Neuronal stem cell (in vitro differentiated cells): ENCODE results near the gene SCN8A.

Experiments used
- DNase-seq: peaks from one replicate; pipeline ENCODE4 v3.0.0-alpha.2; 2013; ENCODE audit warnings: low spot score
- H2AFZ ChIP-seq: one replicate; pipeline ENCODE4 v1.6.1; 2013; ENCODE audit warnings: mild to moderate bottlenecking, low read length, inconsistent platforms
- H2AK5ac ChIP-seq: 2 replicates; pipeline ENCODE4 v1.6.1; 2013; ENCODE audit warnings: low read depth, mild to moderate bottlenecking, inconsistent platforms, low read length, moderate library complexity, mixed read lengths
- H2BK120ac ChIP-seq: 2 replicates; pipeline ENCODE4 v1.6.1; 2013; ENCODE audit warnings: low read depth, mild to moderate bottlenecking, inconsistent platforms, low read length, moderate library complexity, mixed read lengths
- H2BK12ac ChIP-seq: one replicate; pipeline ENCODE4 v1.6.1; 2013; ENCODE audit warnings: low read length, inconsistent platforms
- H2BK15ac ChIP-seq: 2 replicates; pipeline ENCODE4 v1.6.1; 2013; ENCODE audit warnings: mild to moderate bottlenecking, low read length, inconsistent platforms, mixed read lengths
- H2BK5ac ChIP-seq: one replicate; pipeline ENCODE4 v1.6.1; 2013; ENCODE audit warnings: inconsistent platforms, mild to moderate bottlenecking, low read length, moderate library complexity
- H3K14ac ChIP-seq: one replicate; pipeline ENCODE4 v1.6.1; 2013; ENCODE audit warnings: low read length, inconsistent platforms
- H3K18ac ChIP-seq: 2 replicates; pipeline ENCODE4 v1.6.1; 2013; ENCODE audit warnings: low read length, inconsistent platforms
- H3K23ac ChIP-seq: 2 replicates; pipeline ENCODE4 v1.6.1; 2013; ENCODE audit warnings: low read depth, mild to moderate bottlenecking, mixed read lengths, low read length, inconsistent platforms; ENCODE audit not compliant: poor library complexity
- H3K27ac ChIP-seq: replicated peaks from 3 replicates; pipeline ENCODE4 v1.5.1; 2013; ENCODE audit warnings: low read length, inconsistent platforms
- H3K27me3 ChIP-seq, 3 experiments: 2 replicates each; pipeline ENCODE4 v1.6.1; 2013; ENCODE audit warnings: low read length in 3 of 3, mild to moderate bottlenecking in 2 of 3, inconsistent platforms in 1 of 3, low read depth in 1 of 3, mixed read lengths in 1 of 3, moderate library complexity in 1 of 3; ENCODE audit not compliant: control insufficient read depth in 3 of 3, insufficient read depth in 3 of 3
- H3K36me3 ChIP-seq, 2 donors: replicated peaks in 1 of 2; 2 replicates each; pipeline ENCODE4 v1.6.1; 2013; ENCODE audit warnings: low read length in 2 of 2; ENCODE audit not compliant: control insufficient read depth in 2 of 2, insufficient read depth in 2 of 2
- H3K4ac ChIP-seq: 2 replicates; pipeline ENCODE4 v1.6.1; 2013; ENCODE audit warnings: inconsistent platforms, mild to moderate bottlenecking, low read length, moderate library complexity
- H3K4me1 ChIP-seq, 2 donors: 1 replicate in 1 of 2; 2 replicates in 1 of 2; pipeline ENCODE4 v1.6.1; 2013; ENCODE audit warnings: low read length in 2 of 2, low read depth in 1 of 2; ENCODE audit not compliant: control insufficient read depth in 2 of 2, insufficient read depth in 1 of 2
- H3K4me2 ChIP-seq: one replicate; pipeline ENCODE4 v1.6.1; 2013; ENCODE audit warnings: mild to moderate bottlenecking, low read length, inconsistent platforms; ENCODE audit not compliant: insufficient read depth, poor library complexity, severe bottlenecking
- H3K4me3 ChIP-seq, 2 donors: 2 replicates each; pipeline ENCODE4 v1.5.1; 2013; ENCODE audit warnings: low read length in 2 of 2, mild to moderate bottlenecking in 2 of 2, inconsistent platforms in 1 of 2, moderate library complexity in 1 of 2
- H3K79me1 ChIP-seq: one replicate; pipeline ENCODE4 v1.6.1; 2013; ENCODE audit warnings: low read depth, mild to moderate bottlenecking, inconsistent platforms, low read length, moderate library complexity
- H3K9ac ChIP-seq: one replicate; pipeline ENCODE4 v1.6.1; 2013; ENCODE audit warnings: mild to moderate bottlenecking, low read depth, low read length, inconsistent platforms; ENCODE audit not compliant: poor library complexity
- H3K9me3 ChIP-seq, 2 donors: replicated peaks in 1 of 2; 2 replicates each; pipeline versions ENCODE3 to v1.6.1; 2013; ENCODE audit warnings: low read length in 2 of 2, mild to moderate bottlenecking in 2 of 2, inconsistent platforms in 1 of 2, low read depth in 1 of 2, mixed read lengths in 1 of 2, moderate library complexity in 1 of 2; ENCODE audit not compliant: control insufficient read depth in 2 of 2, insufficient read depth in 1 of 2
- H4K8ac ChIP-seq: one replicate; pipeline ENCODE4 v1.6.1; 2013; ENCODE audit warnings: low read depth, mild to moderate bottlenecking, inconsistent platforms, low read length, moderate library complexity
- H4K91ac ChIP-seq: one replicate; pipeline ENCODE4 v1.6.1; 2013; ENCODE audit warnings: low read length, low read depth, mild to moderate bottlenecking, inconsistent platforms; ENCODE audit not compliant: poor library complexity
- WGBS, 2 donors: extraction: QIAGEN DNeasy Blood & Tissue Kit; methylation state at CpG; one replicate each; pipeline ENCODE4 v1.1.7; 2013; ENCODE audit warnings: missing lambda C conversion rate in 2 of 2, mixed read lengths in 1 of 2; ENCODE audit not compliant: insufficient read length in 2 of 2, insufficient replicate concordance in 1 of 2; ENCODE audit errors: extremely low coverage in 2 of 2; 5-methylcytosine and 5-hydroxymethylcytosine counted together

Gene SCN8A

DNA sequence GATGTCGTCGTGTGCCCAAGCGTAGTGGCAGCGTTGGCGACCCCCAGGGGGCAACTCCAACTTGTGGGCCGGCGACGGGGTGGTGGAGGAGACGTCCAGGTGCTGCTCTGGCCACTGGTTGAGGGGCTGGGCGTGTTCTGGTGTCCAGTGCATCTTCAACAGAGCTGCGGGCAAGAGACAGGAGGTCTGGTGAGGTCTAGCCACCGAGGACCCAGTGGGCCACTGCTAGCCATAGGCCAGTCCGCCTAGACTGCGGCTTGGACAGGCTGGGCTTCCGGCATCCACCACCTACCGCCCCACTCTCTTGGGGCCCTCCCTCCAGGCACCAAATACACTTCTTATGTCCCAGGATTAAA lies 231.2 kb downstream of the SCN8A start:
- H3K27me3 ChIP-seq, result peaks cover 0 to 5% (median 0%) of the 10 kb centered on the region in 3 experiments
- no peak overlapping the region for H3K9ac ChIP-seq
- H3K4me2 ChIP-seq, result no peak overlapping the region
- no peak overlapping the region for H4K8ac ChIP-seq
- no peak overlapping the region for H3K4me3 ChIP-seq
- no peak overlapping the region for H2BK120ac ChIP-seq
- no peak overlapping the region for H2AFZ ChIP-seq
- peaks cover 0 to 7% of the 10 kb centered on the region in 2 donors for H3K4me1 ChIP-seq
- H3K18ac ChIP-seq, result peak overlapping the region; percentile 46
- H4K91ac ChIP-seq, result no peak overlapping the region
- no CpG with 5 or more reads among the region's 16 CpGs for WGBS, 2 donors
- peak overlapping the region; percentile 83 for H3K23ac ChIP-seq
- H3K27ac ChIP-seq, result no peak overlapping the region
- no peak overlapping the region for H2BK12ac ChIP-seq
- no peak overlapping the region for H3K14ac ChIP-seq
- H2BK5ac ChIP-seq, result no peak overlapping the region
- H3K36me3 ChIP-seq, result peaks cover 3 to 45% of the 10 kb centered on the region in 2 donors
- H3K4ac ChIP-seq, result no peak overlapping the region
- peaks cover 5% of the 10 kb centered on the region for H3K79me1 ChIP-seq
- H2BK15ac ChIP-seq, result no peak overlapping the region
- H2AK5ac ChIP-seq, result peak overlapping the region; percentile 39
- no peaks in the 10 kb centered on the region for H3K9me3 ChIP-seq
- no peak for DNase-seq

DNA sequence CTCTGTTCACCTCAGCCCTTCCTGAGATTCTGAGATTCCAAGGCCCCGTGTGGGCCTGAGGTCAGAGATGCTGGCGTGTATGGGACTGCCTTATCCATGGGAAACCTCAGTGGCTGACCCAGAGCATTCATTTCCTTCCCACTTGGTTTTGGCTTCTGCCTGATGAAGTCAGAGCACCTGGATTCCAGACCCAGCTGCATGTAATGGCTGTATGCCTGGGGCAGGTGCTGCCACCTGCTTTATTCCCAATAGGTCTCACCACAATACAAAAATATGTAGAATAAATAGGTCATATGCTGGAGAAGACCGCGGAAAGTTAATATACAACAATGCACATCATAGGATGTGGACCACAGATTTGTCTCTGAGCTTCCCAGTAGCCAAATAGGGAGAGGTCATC lies 231.9 kb downstream of the SCN8A start:
- Histone ChIP-seq H2BK12ac (no peak overlapping the region), H3K4me2 (no peak overlapping the region), H3K23ac (no peak overlapping the region), H3K18ac (no peak overlapping the region), H4K91ac (no peak overlapping the region), H3K14ac (no peak overlapping the region), H3K4me3 (no peak overlapping the region), H2BK15ac (no peak overlapping the region), H3K36me3 (peaks cover 3 to 44% of the 10 kb centered on the region in 2 donors), H3K9ac (no peak overlapping the region), H3K27ac (no peak overlapping the region), H3K4ac (no peak overlapping the region), H2AFZ (no peak overlapping the region), H3K27me3 (peaks cover 0 to 5% (median 0%) of the 10 kb centered on the region in 3 experiments), H3K79me1 (peaks cover 9% of the 10 kb centered on the region), H3K4me1 (peaks cover 5 to 12% of the 10 kb centered on the region in 2 donors), H2BK120ac (no peak overlapping the region), H3K9me3 (no peaks in the 10 kb centered on the region), H2BK5ac (no peak overlapping the region), H4K8ac (no peak overlapping the region), H2AK5ac (no peak overlapping the region)
- WGBS, 2 donors, result no CpG with 5 or more reads among the region's 4 CpGs
- DNase-seq, result no peak

DNA sequence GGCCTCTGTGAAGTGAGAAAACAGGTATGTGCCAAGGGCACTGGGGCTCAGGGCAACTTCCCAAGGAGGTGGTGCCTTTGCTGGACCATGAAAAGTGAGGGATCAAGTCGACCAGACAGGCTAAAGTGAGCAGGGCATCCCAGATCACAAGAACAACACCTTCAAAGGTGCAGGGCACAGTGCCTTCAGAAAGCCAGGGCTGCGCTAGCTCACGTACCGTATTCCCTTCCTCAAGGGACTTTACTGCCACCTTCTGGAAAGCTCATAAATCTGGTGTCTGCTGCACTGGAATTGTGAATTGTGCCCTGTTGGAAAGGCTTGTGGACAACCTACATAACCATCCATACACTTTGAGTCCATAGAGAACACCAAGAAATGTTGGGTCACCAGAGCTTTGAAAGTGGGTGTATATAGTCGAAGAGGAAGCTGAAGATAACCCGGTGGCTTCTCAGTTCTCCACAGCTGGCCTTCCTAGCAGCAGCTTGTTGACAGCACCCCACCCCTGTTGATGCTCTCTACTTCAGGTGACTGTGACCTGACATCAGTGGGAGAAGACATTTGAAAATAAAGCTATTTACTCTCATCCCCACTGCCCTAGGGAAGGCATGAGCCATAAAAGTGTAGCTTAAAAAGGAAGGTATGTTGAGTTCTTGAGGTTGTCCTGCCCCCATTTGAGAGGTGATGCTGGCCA lies 233.0 kb downstream of the SCN8A start:
- Histone ChIP-seq H3K4me2 (no peak overlapping the region), H2BK120ac (no peak overlapping the region), H2BK15ac (no peak overlapping the region), H3K27me3 (peaks cover 0 to 5% (median 0%) of the 10 kb centered on the region in 3 experiments), H3K9me3 (no peaks in the 10 kb centered on the region), H3K14ac (no peak overlapping the region), H2BK12ac (no peak overlapping the region), H3K4ac (no peak overlapping the region), H3K4me1 (peaks cover 15 to 22% of the 10 kb centered on the region in 2 donors), H3K4me3 (no peak overlapping the region), H4K8ac (no peak overlapping the region), H3K23ac (peak overlapping the region; percentile 8), H3K18ac (no peak overlapping the region), H2BK5ac (no peak overlapping the region), H3K36me3 (peaks cover 3 to 47% of the 10 kb centered on the region in 2 donors), H2AK5ac (no peak overlapping the region), H3K79me1 (peaks cover 8% of the 10 kb centered on the region), H2AFZ (no peak overlapping the region), H4K91ac (no peak overlapping the region), H3K9ac (no peak overlapping the region), H3K27ac (no peak overlapping the region)
- no CpG with 5 or more reads among the region's 6 CpGs for WGBS, 2 donors
- DNase-seq, result no peak

DNA sequence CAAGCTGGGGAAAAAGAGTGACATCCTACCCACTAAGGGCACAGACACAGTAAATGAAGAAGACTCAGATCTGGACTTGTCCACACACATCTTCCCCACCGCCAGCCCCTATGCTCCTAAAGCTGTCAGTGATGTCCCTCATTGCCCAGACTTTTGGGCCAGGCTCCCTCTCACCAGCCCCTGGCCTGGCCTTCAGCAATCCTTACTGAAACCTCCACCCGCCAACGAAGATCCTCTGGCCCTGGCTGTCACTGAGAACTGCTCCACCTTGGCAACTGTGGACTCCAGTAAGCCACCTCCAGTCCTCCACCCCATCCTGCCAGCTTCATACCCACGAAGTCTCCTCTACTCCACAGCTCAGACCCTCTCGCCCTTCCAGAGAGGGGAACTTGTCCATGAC lies 234.2 kb downstream of the SCN8A start:
- Histone ChIP-seq H3K4me1 (peaks cover 22% of the 10 kb centered on the region in 2 donors), H3K4me2 (no peak overlapping the region), H3K4ac (no peak overlapping the region), H3K9me3 (no peaks in the 10 kb centered on the region), H2BK120ac (no peak overlapping the region), H3K27me3 (peaks cover 0 to under 1% (median 0%) of the 10 kb centered on the region in 3 experiments), H2BK5ac (no peak overlapping the region), H3K79me1 (peaks cover 6% of the 10 kb centered on the region), H3K18ac (no peak overlapping the region), H3K4me3 (no peak overlapping the region), H2BK15ac (no peak overlapping the region), H3K23ac (no peak overlapping the region), H2AK5ac (no peak overlapping the region), H3K27ac (no peak overlapping the region), H2BK12ac (no peak overlapping the region), H3K14ac (no peak overlapping the region), H4K91ac (no peak overlapping the region), H3K36me3 (peaks cover 3 to 41% of the 10 kb centered on the region in 2 donors), H2AFZ (no peak overlapping the region), H3K9ac (no peak overlapping the region), H4K8ac (no peak overlapping the region)
- no peak for DNase-seq
- WGBS, 2 donors, result no CpG with 5 or more reads among the region's 5 CpGs
